HEK293 (cell line): Measurements from ENCODE around the gene ABI3.

ENCODE experiments used
- CTCF ChIA-PET: fragments of 350-600 bp; formaldehyde crosslinking; extraction: SDS; loops from one replicate; lab custom pipeline; 2021; ENCODE audit warnings: antibody characterized with exemption; lab: Yijun Ruan, JAX
- POLR2A ChIA-PET: fragments of 300-600 bp; formaldehyde crosslinking; extraction: SDS; loops from one replicate; lab custom pipeline; 2020; ENCODE audit warnings: antibody characterized with exemption, inconsistent platforms; lab: Yijun Ruan, JAX
- H3K27ac ChIP-seq: fragments of 200-500 bp; sonication (Bioruptor generic); 2 replicates; pipeline ENCODE4 v1.5.1; 2014; ENCODE audit warnings: low read depth, low read length, control low read depth, inconsistent platforms; ENCODE audit errors: extremely low read depth
- H3K36me3 ChIP-seq, 2 experiments: fragments of 200-500 bp in 1 of 2; sonication (Bioruptor generic) in 1 of 2; 1 replicate in 1 of 2; 2 replicates in 1 of 2; pipeline ENCODE4 v1.5.1; 2014 to 2017; ENCODE audit warnings: inconsistent platforms in 2 of 2, low read length in 2 of 2; ENCODE audit not compliant: control insufficient read depth in 2 of 2, insufficient read depth in 1 of 2
- H3K4me1 ChIP-seq: fragments of 200-500 bp; sonication (Bioruptor generic); 2 replicates; pipeline ENCODE4 v1.5.1; 2014; ENCODE audit warnings: mild to moderate bottlenecking, low read length, inconsistent platforms; ENCODE audit not compliant: control insufficient read depth, insufficient read depth
- H3K4me3 ChIP-seq: 2 replicates; pipeline ENCODE4 v1.5.1; 2011; ENCODE audit warnings: low read depth, mild to moderate bottlenecking, control low read depth, low read length, moderate library complexity
- H3K9me3 ChIP-seq: fragments of 200-500 bp; sonication (Bioruptor generic); 2 replicates; pipeline ENCODE4 v1.5.1; 2014; ENCODE audit warnings: low read depth, low read length, inconsistent platforms; ENCODE audit not compliant: control insufficient read depth, insufficient read depth
- FEZF1 ChIP-seq: fragments of 450-650 bp; formaldehyde crosslinking; IDR thresholded peaks from 2 replicates; pipeline ENCODE4 v1.5.1; 2016; ENCODE audit warnings: missing biosample characterization, missing genetic modification characterization
- GLI4 ChIP-seq: fragments of 450-650 bp; formaldehyde crosslinking; IDR thresholded peaks from 2 replicates; pipeline ENCODE4 v1.5.1; 2016; ENCODE audit warnings: missing biosample characterization, missing genetic modification characterization
- HOXC10 ChIP-seq: sonication (generic); formaldehyde crosslinking; IDR thresholded peaks from 2 replicates; pipeline ENCODE4 v1.8.1; 2023; ENCODE audit warnings: mild to moderate bottlenecking, missing genetic modification reagents
- KLF7 ChIP-seq: fragments of 450-650 bp; formaldehyde crosslinking; IDR thresholded peaks from 2 replicates; pipeline ENCODE4 v1.5.1; 2016; ENCODE audit warnings: missing biosample characterization, missing genetic modification characterization, borderline replicate concordance
- MYNN ChIP-seq: fragments of 450-650 bp; formaldehyde crosslinking; IDR thresholded peaks from 2 replicates; pipeline ENCODE4 v1.5.1; 2016; ENCODE audit warnings: missing biosample characterization, missing genetic modification characterization, borderline replicate concordance
- PRDM1 ChIP-seq: fragments of 450-650 bp; formaldehyde crosslinking; IDR thresholded peaks from 2 replicates; pipeline ENCODE4; 2016; ENCODE audit warnings: missing biosample characterization, missing genetic modification characterization
- ZBTB17 ChIP-seq: fragments of 450-650 bp; formaldehyde crosslinking; IDR thresholded peaks from 2 replicates; pipeline ENCODE4 v1.5.1; 2016; ENCODE audit warnings: missing biosample characterization, missing genetic modification characterization
- ZNF146 ChIP-seq: fragments of 450-650 bp; formaldehyde crosslinking; IDR thresholded peaks from 2 replicates; pipeline ENCODE4 v1.5.1; 2016; ENCODE audit warnings: missing biosample characterization, missing genetic modification characterization
- ZNF311 ChIP-seq: fragments of 450-650 bp; formaldehyde crosslinking; IDR thresholded peaks from 2 replicates; pipeline ENCODE4 v1.5.1; 2017; ENCODE audit warnings: missing biosample characterization, missing genetic modification characterization, borderline replicate concordance
- ZNF366 ChIP-seq: fragments of 450-650 bp; formaldehyde crosslinking; conservative IDR thresholded peaks from 2 replicates; pipeline ENCODE4 v1.5.1; 2016; ENCODE audit warnings: missing biosample characterization, missing genetic modification characterization
- ZNF621 ChIP-seq: fragments of 450-650 bp; formaldehyde crosslinking; IDR thresholded peaks from 2 replicates; pipeline ENCODE4 v1.5.1; 2017; ENCODE audit warnings: missing biosample characterization, missing genetic modification characterization
- ZNF626 ChIP-seq: fragments of 450-650 bp; sonication (Bioruptor Pico); formaldehyde crosslinking; IDR thresholded peaks from 2 replicates; pipeline ENCODE4 v1.5.1; 2018; ENCODE audit warnings: missing biosample characterization, missing genetic modification characterization, inconsistent platforms
- ZNF747 ChIP-seq: fragments of 450-650 bp; formaldehyde crosslinking; IDR thresholded peaks from 2 replicates; pipeline ENCODE4 v1.5.1; 2016; ENCODE audit warnings: missing biosample characterization, missing genetic modification characterization
- TF ChIP-seq, protein P1 (sequence below): fragments of 450-650 bp; formaldehyde crosslinking; conservative IDR thresholded peaks from 2 replicates; pipeline ENCODE4 v1.5.1; 2016; ENCODE audit warnings: low read depth, missing biosample characterization, missing genetic modification characterization
- TF ChIP-seq, protein P2 (sequence below): fragments of 450-650 bp; formaldehyde crosslinking; IDR thresholded peaks from 2 replicates; pipeline ENCODE4 v1.5.0; 2017; ENCODE audit warnings: missing biosample characterization, missing genetic modification characterization, borderline replicate concordance
- TF ChIP-seq, protein P3 (sequence below): fragments of 450-650 bp; formaldehyde crosslinking; IDR thresholded peaks from 2 replicates; pipeline ENCODE4 v1.5.1; 2016; ENCODE audit warnings: missing biosample characterization, missing genetic modification characterization
- TF ChIP-seq, protein P4 (sequence below): fragments of 450-650 bp; formaldehyde crosslinking; IDR thresholded peaks from 2 replicates; pipeline ENCODE4 v1.5.1; 2016; ENCODE audit warnings: missing biosample characterization, missing genetic modification characterization
- TF ChIP-seq, protein P5 (sequence below): fragments of 450-650 bp; formaldehyde crosslinking; IDR thresholded peaks from 2 replicates; pipeline ENCODE4 v1.5.1; 2016; ENCODE audit warnings: missing biosample characterization, missing genetic modification characterization, borderline replicate concordance

The ABI3 gene

DNA sequence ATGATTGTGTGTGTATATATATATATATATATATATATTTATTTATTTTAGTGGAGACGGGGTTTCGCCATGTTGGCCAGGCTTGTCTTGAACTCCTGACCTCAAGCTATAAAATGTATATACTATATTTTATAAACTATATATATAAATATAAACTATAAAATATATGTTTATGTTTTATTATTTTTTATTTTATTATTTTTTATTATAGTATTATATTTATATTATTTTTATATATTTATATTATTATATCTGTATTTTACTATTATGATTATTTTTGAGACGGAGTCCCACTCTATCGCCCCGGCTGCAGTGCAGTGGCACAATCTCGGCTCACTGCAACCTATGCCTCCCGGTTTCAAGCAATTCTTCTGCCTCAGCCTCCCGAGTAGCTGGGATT lies 30.5 kb downstream of the ABI3 start (continued):
- TF ChIP-seq, protein P1, sequence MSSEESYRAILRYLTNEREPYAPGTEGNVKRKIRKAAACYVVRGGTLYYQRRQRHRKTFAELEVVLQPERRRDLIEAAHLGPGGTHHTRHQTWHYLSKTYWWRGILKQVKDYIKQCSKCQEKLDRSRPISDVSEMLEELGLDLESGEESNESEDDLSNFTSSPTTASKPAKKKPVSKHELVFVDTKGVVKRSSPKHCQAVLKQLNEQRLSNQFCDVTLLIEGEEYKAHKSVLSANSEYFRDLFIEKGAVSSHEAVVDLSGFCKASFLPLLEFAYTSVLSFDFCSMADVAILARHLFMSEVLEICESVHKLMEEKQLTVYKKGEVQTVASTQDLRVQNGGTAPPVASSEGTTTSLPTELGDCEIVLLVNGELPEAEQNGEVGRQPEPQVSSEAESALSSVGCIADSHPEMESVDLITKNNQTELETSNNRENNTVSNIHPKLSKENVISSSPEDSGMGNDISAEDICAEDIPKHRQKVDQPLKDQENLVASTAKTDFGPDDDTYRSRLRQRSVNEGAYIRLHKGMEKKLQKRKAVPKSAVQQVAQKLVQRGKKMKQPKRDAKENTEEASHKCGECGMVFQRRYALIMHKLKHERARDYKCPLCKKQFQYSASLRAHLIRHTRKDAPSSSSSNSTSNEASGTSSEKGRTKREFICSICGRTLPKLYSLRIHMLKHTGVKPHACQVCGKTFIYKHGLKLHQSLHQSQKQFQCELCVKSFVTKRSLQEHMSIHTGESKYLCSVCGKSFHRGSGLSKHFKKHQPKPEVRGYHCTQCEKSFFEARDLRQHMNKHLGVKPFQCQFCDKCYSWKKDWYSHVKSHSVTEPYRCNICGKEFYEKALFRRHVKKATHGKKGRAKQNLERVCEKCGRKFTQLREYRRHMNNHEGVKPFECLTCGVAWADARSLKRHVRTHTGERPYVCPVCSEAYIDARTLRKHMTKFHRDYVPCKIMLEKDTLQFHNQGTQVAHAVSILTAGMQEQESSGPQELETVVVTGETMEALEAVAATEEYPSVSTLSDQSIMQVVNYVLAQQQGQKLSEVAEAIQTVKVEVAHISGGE (tag by site-specific recombination), result no peak

DNA sequence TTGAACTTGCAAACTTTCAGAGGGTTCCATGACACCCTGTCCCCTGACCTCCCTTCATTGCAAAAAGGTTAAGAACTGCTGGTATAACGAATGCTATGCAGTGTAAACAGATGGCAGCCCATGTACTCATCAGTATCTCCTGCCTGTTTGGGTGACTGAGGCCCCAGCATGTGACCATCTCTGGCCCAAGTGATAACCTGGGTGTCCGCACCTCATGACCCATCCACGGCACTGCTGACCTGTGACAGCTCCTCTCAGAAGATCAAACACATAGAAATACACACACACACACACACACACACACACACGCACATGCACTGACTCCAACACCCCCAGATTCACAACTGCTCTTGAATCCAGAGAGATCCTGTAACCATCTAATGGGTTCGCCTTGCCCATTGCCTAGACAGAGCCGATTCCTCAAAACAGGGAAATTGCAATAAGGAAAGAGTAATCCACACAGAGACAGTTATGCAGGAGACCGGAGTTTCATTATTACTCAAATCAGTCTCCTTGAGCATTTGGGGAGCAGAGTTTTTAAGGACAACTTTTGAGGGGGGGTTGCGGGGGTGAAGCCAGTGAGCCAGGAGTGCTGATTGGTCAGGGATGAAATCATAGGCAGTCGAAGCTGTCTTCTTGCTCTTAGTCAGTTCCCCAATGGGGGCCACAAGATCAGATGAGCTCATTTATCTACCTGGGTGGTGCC lies 31.3 kb downstream of the ABI3 start:
- CTCF ChIA-PET, result interaction anchor here (0.7 to 4.5 kb wide), 4 partner anchors 14 to 815 kb away, joined by 3 to 33 read pairs (median 4); no protein-coding TSS in a partner anchor

DNA sequence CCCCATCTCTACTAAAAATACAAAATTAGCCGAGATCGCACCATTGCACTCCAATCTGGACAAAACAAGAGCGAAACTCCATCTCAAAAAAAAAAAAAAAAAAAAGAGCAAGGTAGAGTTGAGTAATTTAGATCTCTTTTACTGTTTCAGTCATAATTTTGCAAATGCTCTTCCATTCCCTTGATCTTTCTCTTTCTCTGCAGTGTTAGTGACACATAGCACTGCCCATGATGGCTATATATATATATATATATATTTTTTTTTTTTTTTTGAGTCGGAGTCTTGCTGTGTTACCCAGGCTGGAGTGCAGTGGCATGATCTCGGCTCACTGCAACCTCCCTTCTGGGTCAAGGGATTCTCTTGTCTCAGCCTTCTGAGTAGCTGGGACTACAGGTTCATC lies 32.3 kb downstream of the ABI3 start:
- CTCF ChIA-PET, result interaction anchor here (1.1 kb wide), 1 partner anchor 19 kb away, joined by 4 read pairs; no protein-coding TSS in a partner anchor

More for the DNA sequence above, 31.3 kb downstream of the ABI3 start:
- Histone ChIP-seq H3K36me3 (no peaks in the 10 kb centered on the region), H3K9me3 (no peaks in the 10 kb centered on the region), H3K27ac (no peak overlapping the region), H3K4me3 (no peak overlapping the region), H3K4me1 (no peaks in the 10 kb centered on the region)
- POLR2A ChIA-PET, result no interaction called here
- TF ChIP-seq ZBTB17 (tag by site-specific recombination), result peak; percentile 72; the same call in 1 of the 2 replicates
- TF ChIP-seq ZNF366 (tag by site-specific recombination), result no peak
- TF ChIP-seq PRDM1, result no peak

More for the DNA sequence above, 32.3 kb downstream of the ABI3 start:
- H3K4me3 ChIP-seq, result no peak overlapping the region
- no peaks in the 10 kb centered on the region for H3K9me3 ChIP-seq
- H3K4me1 ChIP-seq, result no peaks in the 10 kb centered on the region
- H3K36me3 ChIP-seq, result no peaks in the 10 kb centered on the region
- no peak overlapping the region for H3K27ac ChIP-seq
- POLR2A ChIA-PET, result no interaction called here
- no peak for TF ChIP-seq KLF7 (tag by site-specific recombination)
- TF ChIP-seq, protein P2, sequence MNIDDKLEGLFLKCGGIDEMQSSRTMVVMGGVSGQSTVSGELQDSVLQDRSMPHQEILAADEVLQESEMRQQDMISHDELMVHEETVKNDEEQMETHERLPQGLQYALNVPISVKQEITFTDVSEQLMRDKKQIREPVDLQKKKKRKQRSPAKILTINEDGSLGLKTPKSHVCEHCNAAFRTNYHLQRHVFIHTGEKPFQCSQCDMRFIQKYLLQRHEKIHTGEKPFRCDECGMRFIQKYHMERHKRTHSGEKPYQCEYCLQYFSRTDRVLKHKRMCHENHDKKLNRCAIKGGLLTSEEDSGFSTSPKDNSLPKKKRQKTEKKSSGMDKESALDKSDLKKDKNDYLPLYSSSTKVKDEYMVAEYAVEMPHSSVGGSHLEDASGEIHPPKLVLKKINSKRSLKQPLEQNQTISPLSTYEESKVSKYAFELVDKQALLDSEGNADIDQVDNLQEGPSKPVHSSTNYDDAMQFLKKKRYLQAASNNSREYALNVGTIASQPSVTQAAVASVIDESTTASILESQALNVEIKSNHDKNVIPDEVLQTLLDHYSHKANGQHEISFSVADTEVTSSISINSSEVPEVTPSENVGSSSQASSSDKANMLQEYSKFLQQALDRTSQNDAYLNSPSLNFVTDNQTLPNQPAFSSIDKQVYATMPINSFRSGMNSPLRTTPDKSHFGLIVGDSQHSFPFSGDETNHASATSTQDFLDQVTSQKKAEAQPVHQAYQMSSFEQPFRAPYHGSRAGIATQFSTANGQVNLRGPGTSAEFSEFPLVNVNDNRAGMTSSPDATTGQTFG (tag by site-specific recombination), result no peak
- TF ChIP-seq, protein P3, sequence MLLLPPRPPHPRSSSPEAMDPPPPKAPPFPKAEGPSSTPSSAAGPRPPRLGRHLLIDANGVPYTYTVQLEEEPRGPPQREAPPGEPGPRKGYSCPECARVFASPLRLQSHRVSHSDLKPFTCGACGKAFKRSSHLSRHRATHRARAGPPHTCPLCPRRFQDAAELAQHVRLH (tag by site-specific recombination), result no peak
- TF ChIP-seq ZNF626 (tag by site-specific recombination), result no peak
- TF ChIP-seq MYNN (tag by site-specific recombination), result no peak
- no peak for TF ChIP-seq GLI4 (tag by site-specific recombination)
- TF ChIP-seq, protein P4, sequence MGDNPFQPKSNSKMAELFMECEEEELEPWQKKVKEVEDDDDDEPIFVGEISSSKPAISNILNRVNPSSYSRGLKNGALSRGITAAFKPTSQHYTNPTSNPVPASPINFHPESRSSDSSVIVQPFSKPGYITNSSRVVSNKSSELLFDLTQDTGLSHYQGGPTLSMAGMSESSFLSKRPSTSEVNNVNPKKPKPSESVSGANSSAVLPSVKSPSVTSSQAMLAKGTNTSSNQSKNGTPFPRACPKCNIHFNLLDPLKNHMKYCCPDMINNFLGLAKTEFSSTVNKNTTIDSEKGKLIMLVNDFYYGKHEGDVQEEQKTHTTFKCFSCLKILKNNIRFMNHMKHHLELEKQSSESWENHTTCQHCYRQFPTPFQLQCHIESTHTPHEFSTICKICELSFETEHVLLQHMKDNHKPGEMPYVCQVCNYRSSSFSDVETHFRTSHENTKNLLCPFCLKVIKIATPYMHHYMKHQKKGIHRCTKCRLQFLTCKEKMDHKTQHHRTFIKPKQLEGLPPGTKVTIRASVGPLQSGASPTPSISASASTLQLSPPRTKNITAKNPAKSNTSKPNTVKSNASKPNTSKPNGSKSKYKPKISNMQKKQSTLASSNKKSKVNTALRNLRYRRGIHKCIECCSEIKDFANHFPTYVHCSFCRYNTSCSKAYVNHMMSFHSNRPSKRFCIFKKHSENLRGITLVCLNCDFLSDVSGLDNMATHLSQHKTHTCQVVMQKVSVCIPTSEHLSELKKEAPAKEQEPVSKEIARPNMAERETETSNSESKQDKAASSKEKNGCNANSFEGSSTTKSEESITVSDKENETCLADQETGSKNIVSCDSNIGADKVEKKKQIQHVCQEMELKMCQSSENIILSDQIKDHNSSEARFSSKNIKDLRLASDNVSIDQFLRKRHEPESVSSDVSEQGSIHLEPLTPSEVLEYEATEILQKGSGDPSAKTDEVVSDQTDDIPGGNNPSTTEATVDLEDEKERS (tag by site-specific recombination), result no peak
- no peak for TF ChIP-seq FEZF1
- TF ChIP-seq ZNF146 (tag by site-specific recombination), result no peak
- TF ChIP-seq ZNF311 (tag by site-specific recombination), result no peak
- TF ChIP-seq, protein P5, sequence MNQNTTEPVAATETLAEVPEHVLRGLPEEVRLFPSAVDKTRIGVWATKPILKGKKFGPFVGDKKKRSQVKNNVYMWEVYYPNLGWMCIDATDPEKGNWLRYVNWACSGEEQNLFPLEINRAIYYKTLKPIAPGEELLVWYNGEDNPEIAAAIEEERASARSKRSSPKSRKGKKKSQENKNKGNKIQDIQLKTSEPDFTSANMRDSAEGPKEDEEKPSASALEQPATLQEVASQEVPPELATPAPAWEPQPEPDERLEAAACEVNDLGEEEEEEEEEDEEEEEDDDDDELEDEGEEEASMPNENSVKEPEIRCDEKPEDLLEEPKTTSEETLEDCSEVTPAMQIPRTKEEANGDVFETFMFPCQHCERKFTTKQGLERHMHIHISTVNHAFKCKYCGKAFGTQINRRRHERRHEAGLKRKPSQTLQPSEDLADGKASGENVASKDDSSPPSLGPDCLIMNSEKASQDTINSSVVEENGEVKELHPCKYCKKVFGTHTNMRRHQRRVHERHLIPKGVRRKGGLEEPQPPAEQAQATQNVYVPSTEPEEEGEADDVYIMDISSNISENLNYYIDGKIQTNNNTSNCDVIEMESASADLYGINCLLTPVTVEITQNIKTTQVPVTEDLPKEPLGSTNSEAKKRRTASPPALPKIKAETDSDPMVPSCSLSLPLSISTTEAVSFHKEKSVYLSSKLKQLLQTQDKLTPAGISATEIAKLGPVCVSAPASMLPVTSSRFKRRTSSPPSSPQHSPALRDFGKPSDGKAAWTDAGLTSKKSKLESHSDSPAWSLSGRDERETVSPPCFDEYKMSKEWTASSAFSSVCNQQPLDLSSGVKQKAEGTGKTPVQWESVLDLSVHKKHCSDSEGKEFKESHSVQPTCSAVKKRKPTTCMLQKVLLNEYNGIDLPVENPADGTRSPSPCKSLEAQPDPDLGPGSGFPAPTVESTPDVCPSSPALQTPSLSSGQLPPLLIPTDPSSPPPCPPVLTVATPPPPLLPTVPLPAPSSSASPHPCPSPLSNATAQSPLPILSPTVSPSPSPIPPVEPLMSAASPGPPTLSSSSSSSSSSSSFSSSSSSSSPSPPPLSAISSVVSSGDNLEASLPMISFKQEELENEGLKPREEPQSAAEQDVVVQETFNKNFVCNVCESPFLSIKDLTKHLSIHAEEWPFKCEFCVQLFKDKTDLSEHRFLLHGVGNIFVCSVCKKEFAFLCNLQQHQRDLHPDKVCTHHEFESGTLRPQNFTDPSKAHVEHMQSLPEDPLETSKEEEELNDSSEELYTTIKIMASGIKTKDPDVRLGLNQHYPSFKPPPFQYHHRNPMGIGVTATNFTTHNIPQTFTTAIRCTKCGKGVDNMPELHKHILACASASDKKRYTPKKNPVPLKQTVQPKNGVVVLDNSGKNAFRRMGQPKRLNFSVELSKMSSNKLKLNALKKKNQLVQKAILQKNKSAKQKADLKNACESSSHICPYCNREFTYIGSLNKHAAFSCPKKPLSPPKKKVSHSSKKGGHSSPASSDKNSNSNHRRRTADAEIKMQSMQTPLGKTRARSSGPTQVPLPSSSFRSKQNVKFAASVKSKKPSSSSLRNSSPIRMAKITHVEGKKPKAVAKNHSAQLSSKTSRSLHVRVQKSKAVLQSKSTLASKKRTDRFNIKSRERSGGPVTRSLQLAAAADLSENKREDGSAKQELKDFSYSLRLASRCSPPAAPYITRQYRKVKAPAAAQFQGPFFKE (tag by site-specific recombination), result no peak
- no peak for TF ChIP-seq HOXC10 (CRISPR knock-in tag)
- no peak for TF ChIP-seq ZNF747 (tag by site-specific recombination)
- TF ChIP-seq ZNF621 (tag by site-specific recombination), result no peak
